IMR-90 (cell line): ENCODE results near the gene MAGI2. TPM values are rescaled to one million over a fixed set of nuclear protein-coding genes. Genes with fewer than 3 reads are reported as not detected.

Experiments used
- ATAC-seq: fragments of 200-7000 bp; cut with Tn5 transposase; 2 replicates; pipeline ENCODE4 v1.9.1; 2020; ENCODE audit warnings: low read depth, mild to moderate bottlenecking, moderate library complexity
- BruUV-seq: library from RNA; stranded (reverse); fragments of 400-500 nt; replicated peaks from 2 replicates; lab custom pipeline; 2021; lab: Mats Ljungman, UMichigan
- CTCF ChIA-PET: fragments of 300-600 bp; formaldehyde crosslinking; extraction: SDS; loops from one replicate; lab custom pipeline; 2021; ENCODE audit warnings: antibody characterized with exemption; lab: Yijun Ruan, JAX
- POLR2A ChIA-PET: fragments of 300-600 bp; sonication (Branson Sonifier 250); formaldehyde crosslinking; loops from one replicate; lab custom pipeline; 2022; ENCODE audit warnings: antibody characterized with exemption; ENCODE audit not compliant: unreplicated experiment; lab: Charles Lee
- DNase-seq: peaks from one replicate; pipeline ENCODE4 v3.0.0; 2013
- H2AFZ ChIP-seq: replicated peaks from 2 replicates; pipeline ENCODE3; 2013; ENCODE audit warnings: low read length, mild to moderate bottlenecking; ENCODE audit not compliant: poor library complexity
- H2AK5ac ChIP-seq: 2 replicates; pipeline ENCODE4 v1.6.1; 2013; ENCODE audit warnings: low read depth, low read length, inconsistent platforms
- H2AK9ac ChIP-seq: replicated peaks from 2 replicates; pipeline ENCODE3; 2013; ENCODE audit warnings: mild to moderate bottlenecking, low read depth, low read length, moderate library complexity; ENCODE audit not compliant: poor library complexity
- H2BK120ac ChIP-seq: 2 replicates; pipeline ENCODE4 v1.6.1; 2013; ENCODE audit warnings: low read depth, low read length, inconsistent platforms
- H2BK15ac ChIP-seq: 3 replicates; pipeline ENCODE4 v1.6.1; 2013; ENCODE audit warnings: low read depth, low read length, inconsistent platforms
- H2BK20ac ChIP-seq: 2 replicates; pipeline ENCODE4 v1.6.1; 2013; ENCODE audit warnings: low read depth, mild to moderate bottlenecking, inconsistent platforms, low read length, moderate library complexity
- H2BK5ac ChIP-seq: 2 replicates; pipeline ENCODE4 v1.6.1; 2013; ENCODE audit warnings: mild to moderate bottlenecking, low read depth, low read length, inconsistent platforms; ENCODE audit not compliant: poor library complexity, severe bottlenecking
- H3K14ac ChIP-seq: replicated peaks from 2 replicates; pipeline ENCODE4 v1.6.1; 2013; ENCODE audit warnings: low read depth, low read length, inconsistent platforms
- H3K18ac ChIP-seq: 2 replicates; pipeline ENCODE4 v1.6.1; 2013; ENCODE audit warnings: low read depth, low read length, control low read depth
- H3K23ac ChIP-seq: 2 replicates; pipeline ENCODE4 v1.6.1; 2013; ENCODE audit warnings: low read depth, low read length, inconsistent platforms
- H3K27ac ChIP-seq: 2 replicates; pipeline ENCODE4 v1.5.1; 2013; ENCODE audit warnings: mild to moderate bottlenecking, control low read depth, low read length; ENCODE audit not compliant: insufficient read depth
- H3K27me3 ChIP-seq: 2 replicates; pipeline ENCODE4 v1.6.1; 2013; ENCODE audit warnings: low read length; ENCODE audit not compliant: control insufficient read depth, insufficient read depth
- H3K36me3 ChIP-seq: 2 replicates; pipeline ENCODE4 v1.6.1; 2013; ENCODE audit warnings: low read length, mixed read lengths; ENCODE audit not compliant: control insufficient read depth, insufficient read depth
- H3K4ac ChIP-seq: 2 replicates; pipeline ENCODE4 v1.6.1; 2013; ENCODE audit warnings: low read depth, low read length, inconsistent platforms
- H3K4me1 ChIP-seq: 2 replicates; pipeline ENCODE4 v1.6.1; 2013; ENCODE audit warnings: low read length, mixed read lengths; ENCODE audit not compliant: control insufficient read depth, insufficient read depth
- H3K4me2 ChIP-seq: 2 replicates; pipeline ENCODE4 v1.6.1; 2013; ENCODE audit warnings: low read depth, mild to moderate bottlenecking, control low read depth, low read length, moderate library complexity
- H3K4me3 ChIP-seq: 2 replicates; pipeline ENCODE4 v1.5.1; 2013; ENCODE audit warnings: low read depth, mild to moderate bottlenecking, control low read depth, low read length, moderate library complexity; ENCODE audit not compliant: insufficient read depth
- H3K56ac ChIP-seq: 2 replicates; pipeline ENCODE4 v1.6.1; 2013; ENCODE audit warnings: low read length, inconsistent platforms; ENCODE audit not compliant: insufficient read depth; ENCODE audit errors: extremely low read depth
- H3K79me1 ChIP-seq, 2 experiments: 2 replicates each; pipeline ENCODE4 v1.6.1; 2013; ENCODE audit warnings: low read length in 2 of 2, inconsistent platforms in 1 of 2, low read depth in 1 of 2
- H3K9ac ChIP-seq: 2 replicates; pipeline ENCODE4 v1.6.1; 2013; ENCODE audit warnings: low read depth, low read length, control low read depth
- H3K9me1 ChIP-seq: 2 replicates; pipeline ENCODE4 v1.6.1; 2013; ENCODE audit warnings: low read length, inconsistent platforms; ENCODE audit not compliant: insufficient read depth
- H3K9me3 ChIP-seq: 2 replicates; pipeline ENCODE4 v1.6.1; 2013; ENCODE audit warnings: low read length; ENCODE audit not compliant: control insufficient read depth, insufficient read depth
- H4K20me1 ChIP-seq: 2 replicates; pipeline ENCODE4 v1.6.1; 2013; ENCODE audit warnings: low read length, inconsistent platforms; ENCODE audit not compliant: insufficient read depth
- H4K5ac ChIP-seq: 2 replicates; pipeline ENCODE4 v1.6.1; 2013; ENCODE audit warnings: mild to moderate bottlenecking, low read depth, low read length, control low read depth
- H4K8ac ChIP-seq, 2 experiments: 2 replicates each; pipeline ENCODE4 v1.6.1; 2013; ENCODE audit warnings: low read depth in 2 of 2, low read length in 2 of 2, control low read depth in 1 of 2, inconsistent platforms in 1 of 2
- H4K91ac ChIP-seq: 2 replicates; pipeline ENCODE4 v1.6.1; 2013; ENCODE audit warnings: low read depth, low read length, inconsistent platforms; ENCODE audit not compliant: insufficient read depth
- BHLHE40 ChIP-seq: fragments of 150-350 bp; IDR thresholded peaks from 2 replicates; pipeline ENCODE4 v1.6.1; 2016; ENCODE audit warnings: mild to moderate bottlenecking, low read depth, low read length
- CEBPB ChIP-seq: IDR thresholded peaks from 2 replicates; pipeline ENCODE4 v1.6.1; 2012; ENCODE audit warnings: low read depth, low read length, improper control_type of control experiment
- CTCF ChIP-seq: conservative IDR thresholded peaks from 2 replicates; pipeline ENCODE4 v1.5.1; 2012; ENCODE audit warnings: mild to moderate bottlenecking, low read depth, low read length, improper control_type of control experiment
- ELK1 ChIP-seq: fragments of 150-350 bp; IDR thresholded peaks from 2 replicates; pipeline ENCODE4 v1.6.1; 2016; ENCODE audit warnings: low read depth, mild to moderate bottlenecking, low read length, moderate library complexity, borderline replicate concordance
- FOS ChIP-seq: fragments of 150-350 bp; IDR thresholded peaks from 2 replicates; pipeline ENCODE4 v1.6.1; 2016; ENCODE audit warnings: low read depth, low read length
- MAFK ChIP-seq: IDR thresholded peaks from 2 replicates; pipeline ENCODE4 v1.6.1; 2012; ENCODE audit warnings: low read depth, low read length, improper control_type of control experiment
- MAZ ChIP-seq: IDR thresholded peaks from 2 replicates; pipeline ENCODE4 v1.6.1; 2012; ENCODE audit warnings: low read depth, mild to moderate bottlenecking, low read length, improper control_type of control experiment, moderate library complexity, borderline replicate concordance
- POLR2A ChIP-seq: IDR thresholded peaks from 2 replicates; pipeline ENCODE4 v1.6.1; 2012; ENCODE audit warnings: mild to moderate bottlenecking, low read depth, low read length
- RCOR1 ChIP-seq: IDR thresholded peaks from 2 replicates; pipeline ENCODE4 v1.6.1; 2012; ENCODE audit warnings: mild to moderate bottlenecking, low read length, improper control_type of control experiment; ENCODE audit not compliant: insufficient replicate concordance
- SMC3 ChIP-seq: fragments of 150-350 bp; IDR thresholded peaks from 2 replicates; pipeline ENCODE4 v1.6.1; 2016; ENCODE audit warnings: low read depth, mild to moderate bottlenecking, antibody characterized with exemption, low read length, moderate library complexity
- dilution Hi-C: fragments of 300-500 bp; cut with HindIII; formaldehyde crosslinking; loops from one replicate; pipeline ENCODE4 v1.14.3; 2018; ENCODE audit warnings: low sequenced_read_pairs; ENCODE audit not compliant: unreplicated experiment
- in situ Hi-C: fragments of 300-500 bp; cut with MboI; formaldehyde crosslinking; loops from 3 replicates; pipeline ENCODE4 v1.14.3; 2019; ENCODE audit warnings: low sequenced_read_pairs, inconsistent platforms, mixed read lengths
- intact Hi-C: fragments of 100-400 bp; cut with micrococcal nuclease; formaldehyde crosslinking; loops from 2 replicates; pipeline ENCODE4 v1.10.0; 2022
- polyA plus RNA-seq, 3 experiments: library from polyadenylated mRNA; depleted of rRNA; stranded (reverse); fragments of >200 nt; gene quantifications; 2 replicates each; pipeline ENCODE4 v1.2.3, GENCODE V29; 2012; ENCODE audit warnings: low replicate concordance in 1 of 3
- total RNA-seq: library from RNA; depleted of rRNA; stranded (reverse); fragments of >200 nt; gene quantifications from 2 replicates; pipeline ENCODE4 v1.2.3, GENCODE V29; 2012

Gene MAGI2
- total and polyA plus RNA-seq, 2 of the 4 experiments (the other 2 are of a cell fraction) = 2.5 to 17.9 TPM

GRCh38 chr7:79292834-79293233, 160.6 kb downstream of the MAGI2 start (continued):
- TF ChIP-seq FOS = no peak

GRCh38 chr7:79291498-79291865, 162.0 kb downstream of the MAGI2 start:
- in situ Hi-C loops (no loop called here), dilution Hi-C loops (no loop called here), intact Hi-C loops (loop anchor here (10.0 kb wide), 1 partner anchor 513 kb away; no protein-coding TSS in a partner anchor)
- no peak overlapping the region for H2AK9ac ChIP-seq
- H4K8ac ChIP-seq = 0 out of 4 replicates have a peak overlapping the region, but pooled peaks of 1 of the 2 experiments have one; percentile 16
- H3K36me3 ChIP-seq = no peaks in the 10 kb centered on the region
- no peaks in the 10 kb centered on the region for H3K9me3 ChIP-seq
- BruUV-seq = no TSS peak
- no peak overlapping the region for H2AFZ ChIP-seq
- H4K5ac ChIP-seq = no peak overlapping the region
- H3K18ac ChIP-seq = peak overlapping the region; percentile 41; the same call in 1 of the 2 replicates
- H3K4me3 ChIP-seq = no peak overlapping the region
- H3K56ac ChIP-seq = no peak overlapping the region
- peaks cover 3% of the 10 kb centered on the region; the same call in 1 of the 2 replicates for H3K9me1 ChIP-seq
- H3K9ac ChIP-seq = no peak overlapping the region
- no peak overlapping the region for H3K4ac ChIP-seq
- TF ChIP-seq ELK1 (no peak), FOS (no peak), RCOR1 (no peak), CEBPB (no peak), MAZ (no peak), BHLHE40 (no peak), POLR2A (no peak), SMC3 (no peak), CTCF (no peak), MAFK (no peak)
- H2BK120ac ChIP-seq = no peak overlapping the region
- ChIA-PET CTCF (no interaction called here), POLR2A (interaction anchor here (0.6 kb wide), 1 partner anchor 899 kb away, joined by 5 read pairs; no protein-coding TSS in a partner anchor)
- no peak overlapping the region for H2BK15ac ChIP-seq
- H2BK20ac ChIP-seq = 0 out of 2 replicates have a peak overlapping the region, but pooled peaks have one; percentile 16
- no peak overlapping the region for H3K23ac ChIP-seq
- H4K20me1 ChIP-seq = no peaks in the 10 kb centered on the region
- 0 out of 2 replicates have a peak overlapping the region, but pooled peaks have one; percentile 28 for H3K14ac ChIP-seq
- no peak overlapping the region for H2AK5ac ChIP-seq
- H3K27ac ChIP-seq = no peak overlapping the region
- peak overlapping the region; percentile 88 for H2BK5ac ChIP-seq
- ATAC-seq (no peak), DNase-seq (no peak)
- no peak overlapping the region for H4K91ac ChIP-seq
- peaks cover 10% of the 10 kb centered on the region for H3K4me1 ChIP-seq
- peak overlapping the region; percentile 44; the same call in 1 of the 2 replicates for H3K4me2 ChIP-seq
- no peaks in the 10 kb centered on the region for H3K27me3 ChIP-seq
- peaks cover 15 to 25% of the 10 kb centered on the region in 2 experiments; a peak in 3 of 4 replicates for H3K79me1 ChIP-seq
